ENCODE data around the gene RAB31. TPM values are rescaled to one million over a fixed set of nuclear protein-coding genes. Genes with fewer than 3 reads are reported as not detected.

Gene RAB31
- 18.1 to 25.7 TPM (median 24.3 TPM) in 5 replicates for total RNA-seq (2022; extraction: Qiagen RNA extraction; ENCODE audit: low read depth)

GRCh38 chr18:9708057-9708433 is at the start of gene RAB31:
Gene RAB31, plus strand, starts transcription at chr18:9708301. Its CDS starts 105 bp downstream, at chr18:9708406.

GRCh38 chr18:9885170-9886004 is 177.3 kb downstream of the RAB31 start, which contains the start of gene TXNDC2:
Gene TXNDC2, plus strand, starts transcription at chr18:9885973. Its CDS starts 708 bp downstream, at chr18:9886681.

Other genes with a start within 250 kb of the RAB31 start
- 25.1 to 32.2 TPM (median 29.6 TPM) in 5 replicates for gene RALBP1, start 232.8 kb upstream of the RAB31 start, total RNA-seq (2022; extraction: Qiagen RNA extraction; ENCODE audit: low read depth)
- gene PPP4R1, start 93.7 kb upstream of the RAB31 start, total RNA-seq (2022; extraction: Qiagen RNA extraction; ENCODE audit: low read depth) = 36.8 to 42.8 TPM (median 40.6 TPM) in 5 replicates
- 0.08 to 0.22 TPM (median 0.14 TPM) in 4 of 5 replicates, not detected in the other for gene TXNDC2, start 177.7 kb downstream of the RAB31 start, total RNA-seq (2022; extraction: Qiagen RNA extraction; ENCODE audit: low read depth)
- 152 to 192 TPM (median 172 TPM) in 5 replicates for gene VAPA, start 205.7 kb downstream of the RAB31 start, total RNA-seq (2022; extraction: Qiagen RNA extraction; ENCODE audit: low read depth)

Data from A549 treated with GW870086 at 1 μM for 4 hours (cell line).